ENCODE measurements around the gene FBXW9. TPM values are rescaled to one million over a fixed set of nuclear protein-coding genes. Genes with fewer than 3 reads are reported as not detected.

The FBXW9 gene
- total and polyA plus RNA-seq, 2 of the 13 experiments (the other 11 are each of a cell fraction or from before 2014, with no cell fraction given) = 5.7 to 6.1 TPM

- TF ChIP-seq ZNF574 (CRISPR knock-in tag; IDR thresholded peaks at IDR 0.05) (peak; percentile 82), ZNF343 (CRISPR knock-in tag; IDR thresholded peaks at IDR 0.05) (no peak), ZNF24 (IDR thresholded peaks at IDR 0.05) (no peak), ZNF101 (CRISPR knock-in tag; IDR thresholded peaks at IDR 0.05; ENCODE audit: borderline replicate concordance, low read depth) (no peak), ZNF138 (CRISPR knock-in tag; IDR thresholded peaks at IDR 0.05; ENCODE audit: low read depth) (no peak), MEF2D (CRISPR knock-in tag; IDR thresholded peaks at IDR 0.05) (peak; percentile 59; the same call in 1 of the 2 replicates), ZNF567 (CRISPR knock-in tag; IDR thresholded peaks at IDR 0.05; ENCODE audit: borderline replicate concordance) (no peak), FOXK1 (CRISPR knock-in tag; IDR thresholded peaks at IDR 0.05; ENCODE audit: borderline replicate concordance, low read depth) (peak; percentile 69; the same call in 1 of the 2 replicates), HMG20A (CRISPR knock-in tag; IDR thresholded peaks at IDR 0.05; ENCODE audit: borderline replicate concordance) (no peak), HOXA7 (CRISPR knock-in tag; IDR thresholded peaks at IDR 0.05) (no peak), RXRB (CRISPR knock-in tag; IDR thresholded peaks at IDR 0.05; ENCODE audit: borderline replicate concordance) (peak; percentile 25; the same call in 1 of the 2 replicates), ASH2L (IDR thresholded peaks at IDR 0.05; ENCODE audit: insufficient read length, low read depth, low read length) (peak; percentile 86), ZNF747 (CRISPR knock-in tag; IDR thresholded peaks at IDR 0.05; ENCODE audit: borderline replicate concordance) (peak; percentile 82; the same call in 1 of the 2 replicates), SOX13 (IDR thresholded peaks at IDR 0.05) (peak; percentile 32; the same call in 1 of the 2 replicates), SOX13 (CRISPR knock-in tag; conservative IDR thresholded peaks at IDR 0.05 in 1 of 2, IDR thresholded peaks at IDR 0.05 in 1 of 2) (no peak; a peak in 1 of 4 replicates), SALL2 (CRISPR knock-in tag; IDR thresholded peaks at IDR 0.05) (peak; percentile 62; the same call in 1 of the 2 replicates), ZNF460 (CRISPR knock-in tag; IDR thresholded peaks at IDR 0.05; ENCODE audit: borderline replicate concordance) (no peak), POLR2G (IDR thresholded peaks at IDR 0.05; ENCODE audit: low read depth, low read length) (peak; percentile 77), PBX2 (CRISPR knock-in tag; IDR thresholded peaks at IDR 0.05) (no peak), ZGPAT (CRISPR knock-in tag; IDR thresholded peaks at IDR 0.05) (no peak; the same call in 1 of the 2 replicates), ZNF746 (CRISPR knock-in tag; IDR thresholded peaks at IDR 0.05) (peak; percentile 51), KDM5B (CRISPR knock-in tag; IDR thresholded peaks at IDR 0.05; ENCODE audit: borderline replicate concordance) (peak; percentile 69; the same call in 1 of the 2 replicates), ZNF788 (CRISPR knock-in tag; IDR thresholded peaks at IDR 0.05; ENCODE audit: borderline replicate concordance) (peak; percentile 28; the same call in 1 of the 2 replicates), KAT8 (CRISPR knock-in tag; IDR thresholded peaks at IDR 0.05) (peak; percentile 93)
Measured at GRCh38 chr19:12681074-12681987, 15.1 kb downstream of the FBXW9 start, which contains the start of gene DHPS (continued).
